AG09319 (cell line): ENCODE measurements around the gene THBD.

Source experiments
- DNase-seq: peaks from one replicate; pipeline ENCODE4 v3.0.0-alpha.2; 2010; ENCODE audit warnings: low read depth; ENCODE audit errors: extremely low read depth
- CTCF ChIP-seq: IDR thresholded peaks from 2 replicates; pipeline ENCODE4 v1.5.1; 2011; ENCODE audit warnings: low read depth, mild to moderate bottlenecking, inconsistent platforms, low read length, moderate library complexity

THBD gene

GRCh38 chr20:23000232-23000947 lies 49.1 kb downstream of the THBD start:
- no peak for DNase-seq

GRCh38 chr20:22999756-23000155 lies 49.7 kb downstream of the THBD start:
- no peak for DNase-seq
- no peak for TF ChIP-seq CTCF

More at GRCh38 chr20:23000232-23000947, 49.1 kb downstream of the THBD start:
- TF ChIP-seq CTCF: no peak

- TF ChIP-seq CTCF: no peak
- DNase-seq: no peak
Measured at GRCh38 chr20:22998476-22998875, 51.0 kb downstream of the THBD start.

- TF ChIP-seq CTCF: no peak
- DNase-seq: no peak
Measured at GRCh38 chr20:22995923-22996322, 53.5 kb downstream of the THBD start.
